C4-2B (cell line): ENCODE data around the gene PPP6R3.
A peak's percentile ranks its signal among the peaks of the same experiment; 100 is the strongest.

Experiments used
- H3K27ac ChIP-seq: fragments of 450-650 bp; 2 replicates; pipeline ENCODE4 v1.5.1; 2017
- ZFX ChIP-seq: fragments of 450-650 bp; IDR thresholded peaks from 2 replicates; pipeline ENCODE4 v1.6.1; 2017
- TF ChIP-seq, protein P1 (sequence below): fragments of 450-650 bp; conservative IDR thresholded peaks from 2 replicates; pipeline ENCODE4 v1.5.1; 2017; ENCODE audit warnings: mild to moderate bottlenecking

PPP6R3 gene

DNA sequence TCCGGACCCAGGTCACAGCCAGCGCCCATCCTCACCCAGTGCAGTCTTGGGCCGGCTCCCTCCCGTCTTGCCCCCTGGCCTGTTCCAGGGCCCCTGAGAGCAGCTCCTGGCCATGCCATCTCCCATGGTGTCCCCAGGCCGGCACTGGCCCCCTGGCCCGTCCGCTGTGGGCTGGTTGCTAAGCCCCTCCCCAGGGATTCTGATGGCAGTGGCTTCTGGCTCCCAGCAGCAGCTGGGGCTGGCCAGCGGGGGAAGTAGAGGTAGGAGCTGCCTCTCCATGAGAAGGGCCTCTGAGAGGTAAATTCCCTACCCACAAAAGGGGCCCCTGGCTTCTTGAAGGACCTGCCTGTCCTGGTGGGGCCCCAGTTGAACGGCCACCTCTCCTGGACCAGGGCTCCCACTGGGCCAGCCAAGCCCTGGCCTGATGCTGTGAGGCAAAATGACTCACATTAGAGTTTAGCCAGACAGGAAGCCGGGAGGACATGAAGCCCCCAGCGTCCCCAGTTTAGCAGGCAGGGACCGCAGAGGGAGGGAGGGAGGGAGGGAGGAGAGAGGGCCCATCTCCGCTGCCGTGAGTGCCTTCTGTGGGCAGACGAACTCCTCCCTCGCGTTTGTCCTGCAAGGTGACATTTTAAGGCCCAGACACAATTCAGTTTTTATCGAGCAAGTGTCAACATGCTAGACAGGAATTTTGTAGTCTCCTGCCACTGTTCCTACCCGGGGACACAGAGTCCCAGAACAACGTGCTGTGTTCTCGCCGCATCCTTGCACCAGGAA is 190.8 kb downstream of the PPP6R3 start:
- TF ChIP-seq ZFX, result no peak
- TF ChIP-seq, protein P1, sequence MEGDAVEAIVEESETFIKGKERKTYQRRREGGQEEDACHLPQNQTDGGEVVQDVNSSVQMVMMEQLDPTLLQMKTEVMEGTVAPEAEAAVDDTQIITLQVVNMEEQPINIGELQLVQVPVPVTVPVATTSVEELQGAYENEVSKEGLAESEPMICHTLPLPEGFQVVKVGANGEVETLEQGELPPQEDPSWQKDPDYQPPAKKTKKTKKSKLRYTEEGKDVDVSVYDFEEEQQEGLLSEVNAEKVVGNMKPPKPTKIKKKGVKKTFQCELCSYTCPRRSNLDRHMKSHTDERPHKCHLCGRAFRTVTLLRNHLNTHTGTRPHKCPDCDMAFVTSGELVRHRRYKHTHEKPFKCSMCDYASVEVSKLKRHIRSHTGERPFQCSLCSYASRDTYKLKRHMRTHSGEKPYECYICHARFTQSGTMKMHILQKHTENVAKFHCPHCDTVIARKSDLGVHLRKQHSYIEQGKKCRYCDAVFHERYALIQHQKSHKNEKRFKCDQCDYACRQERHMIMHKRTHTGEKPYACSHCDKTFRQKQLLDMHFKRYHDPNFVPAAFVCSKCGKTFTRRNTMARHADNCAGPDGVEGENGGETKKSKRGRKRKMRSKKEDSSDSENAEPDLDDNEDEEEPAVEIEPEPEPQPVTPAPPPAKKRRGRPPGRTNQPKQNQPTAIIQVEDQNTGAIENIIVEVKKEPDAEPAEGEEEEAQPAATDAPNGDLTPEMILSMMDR, result no peak
- H3K27ac ChIP-seq, result peak overlapping the region; percentile 3; the same call in 1 of the 2 replicates

DNA sequence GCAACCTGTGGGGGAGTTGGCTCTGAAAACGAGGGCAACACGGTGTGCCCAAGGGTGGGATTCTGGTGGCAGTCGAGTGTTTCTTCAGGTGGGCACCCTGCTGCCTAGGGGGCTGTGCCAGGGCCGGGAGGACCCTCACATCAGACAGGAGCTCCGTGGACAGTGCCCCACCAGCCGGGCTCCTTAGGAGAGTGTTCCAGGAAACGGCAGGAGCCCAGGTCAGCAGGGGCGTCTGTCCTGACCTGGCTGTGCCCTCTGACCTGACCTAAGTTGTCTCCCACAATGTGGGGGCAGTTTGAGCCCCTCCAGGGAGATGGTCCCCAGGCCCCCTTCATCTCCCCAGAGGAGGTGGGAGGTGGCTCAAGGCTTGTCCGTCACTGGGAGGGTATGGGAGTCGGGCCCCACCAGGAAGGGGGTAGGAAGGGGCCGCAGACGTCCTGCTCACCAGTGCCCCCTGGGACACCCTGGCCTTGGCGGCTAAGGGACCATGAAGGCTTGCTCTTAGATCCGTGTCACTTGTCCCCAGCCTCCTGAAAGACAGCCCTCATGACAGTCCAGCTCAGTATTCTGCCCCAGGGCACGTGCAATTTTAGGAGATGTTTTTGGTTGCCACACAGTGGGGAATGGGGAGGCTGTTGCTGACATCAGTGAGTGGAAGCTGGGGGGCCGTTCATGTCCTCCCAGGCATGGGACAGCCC is 191.6 kb downstream of the PPP6R3 start:
- no peak for TF ChIP-seq ZFX
- TF ChIP-seq, protein P1, result no peak
- peak overlapping the region; percentile 3; the same call in 1 of the 2 replicates for H3K27ac ChIP-seq

DNA sequence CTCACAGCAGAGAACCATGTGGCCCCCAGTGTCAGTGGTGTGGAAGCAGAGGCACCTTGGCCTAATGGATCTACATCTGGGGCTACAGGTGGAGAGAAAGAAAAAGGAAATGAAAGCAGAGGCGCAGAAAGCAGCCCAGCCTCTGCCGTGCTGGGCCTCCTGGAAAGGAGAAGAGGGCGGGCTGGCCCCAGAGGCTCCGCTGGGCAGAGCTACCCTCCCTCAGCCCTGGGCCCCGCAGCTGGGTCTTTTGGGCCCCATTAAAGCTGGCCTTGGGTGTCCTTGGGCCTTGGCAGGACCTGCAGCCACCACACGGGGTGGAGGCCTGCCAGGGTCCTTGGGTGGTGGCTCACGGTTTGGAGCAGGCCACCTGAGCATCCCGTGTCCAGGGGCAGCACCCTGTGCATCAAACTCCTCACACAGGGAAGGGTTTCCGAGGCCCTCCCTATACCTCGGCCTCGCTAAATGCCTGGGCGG is 192.2 kb downstream of the PPP6R3 start:
- no peak for TF ChIP-seq ZFX
- TF ChIP-seq, protein P1, result no peak
- no peak overlapping the region for H3K27ac ChIP-seq

DNA sequence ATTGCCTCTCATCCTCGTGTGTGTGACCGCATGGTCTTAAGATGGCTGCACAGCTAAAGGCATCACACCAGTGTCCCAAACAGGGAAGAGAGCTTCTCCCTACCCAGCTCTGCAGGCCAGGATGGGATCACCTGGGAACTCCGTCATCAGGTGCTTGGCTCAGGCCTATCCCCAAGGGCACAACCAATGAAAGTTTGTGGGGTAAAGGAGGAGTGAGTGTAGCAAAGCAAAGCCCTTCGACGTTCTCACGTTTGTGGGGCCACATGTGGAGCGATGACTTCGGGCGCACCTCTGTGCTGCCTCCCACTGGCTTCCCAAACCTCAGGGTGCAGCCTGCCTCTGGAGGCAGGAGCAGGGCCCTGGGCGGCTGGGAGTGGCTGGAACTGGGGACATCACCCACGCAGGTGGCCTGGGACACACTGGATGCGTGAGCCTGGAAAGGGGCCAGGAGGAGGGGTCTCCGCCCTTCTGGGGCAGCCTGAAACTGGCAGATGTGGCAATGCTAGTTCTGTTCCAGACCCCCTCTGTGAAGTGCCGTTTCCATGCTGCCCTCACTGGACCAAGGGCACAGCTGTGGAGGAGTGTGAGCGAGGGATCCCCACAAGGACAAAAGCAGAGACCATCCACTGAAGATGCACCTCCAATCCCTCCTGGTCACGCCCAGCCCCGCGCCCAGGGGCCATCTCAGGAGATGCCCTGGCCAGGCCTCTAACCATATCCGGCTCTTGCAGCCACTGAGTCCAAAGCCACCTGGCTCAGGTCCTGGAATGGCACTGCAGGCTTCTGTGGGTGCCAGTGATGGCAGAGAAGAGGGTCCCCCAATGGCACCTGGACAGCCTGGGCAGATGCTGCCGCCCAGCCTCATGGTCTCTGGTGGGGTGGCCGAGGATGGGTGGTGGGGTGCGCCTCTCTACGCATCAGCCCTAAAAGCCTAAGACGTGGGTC is 193.2 kb downstream of the PPP6R3 start:
- no peak for TF ChIP-seq ZFX
- TF ChIP-seq, protein P1, result no peak

DNA sequence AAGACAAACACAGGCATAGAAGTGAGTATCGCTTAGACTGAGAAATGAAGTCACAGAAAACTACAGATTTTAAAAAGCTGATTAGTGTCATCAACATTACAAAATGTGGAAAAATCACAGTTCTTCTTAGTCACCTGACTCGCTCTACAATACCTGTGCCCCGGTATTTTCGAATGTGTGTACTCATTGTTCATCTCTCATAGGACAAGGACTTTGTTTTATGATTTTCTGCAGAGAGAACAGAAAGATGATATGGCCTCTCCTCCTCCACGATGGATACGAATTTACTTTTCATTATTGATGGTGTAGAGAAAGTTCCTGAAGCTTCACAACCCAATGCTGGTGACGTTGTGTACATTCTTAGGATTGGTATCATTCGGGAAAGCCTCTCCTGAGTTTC is 194.4 kb downstream of the PPP6R3 start:
- no peak for TF ChIP-seq ZFX
- TF ChIP-seq, protein P1, result no peak

More for the DNA sequence above, 193.2 kb downstream of the PPP6R3 start:
- no peak overlapping the region for H3K27ac ChIP-seq

DNA sequence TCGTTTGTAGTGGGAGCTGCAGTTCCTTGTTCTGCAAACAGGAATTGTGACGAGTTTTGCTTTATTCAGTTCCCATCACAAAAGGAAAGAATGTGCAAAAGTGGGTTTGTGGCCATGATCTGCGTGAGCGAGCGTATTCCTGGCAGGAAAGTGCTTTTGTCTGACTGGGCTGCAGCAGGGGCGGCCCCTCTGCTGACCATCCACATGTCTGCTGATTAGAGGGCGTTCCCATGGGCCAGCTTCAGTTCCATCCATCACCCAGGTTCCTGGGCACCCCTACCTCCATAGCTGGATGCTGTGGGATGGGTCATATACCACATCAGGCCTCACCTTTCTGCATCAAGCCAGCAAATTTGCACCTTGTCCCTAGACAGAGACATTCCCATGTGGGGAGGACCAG is 194.9 kb downstream of the PPP6R3 start:
- TF ChIP-seq, protein P1, result no peak
- no peak for TF ChIP-seq ZFX
- no peak overlapping the region for H3K27ac ChIP-seq

More for the DNA sequence above, 194.4 kb downstream of the PPP6R3 start:
- H3K27ac ChIP-seq, result no peak overlapping the region
